HepG2 (cell line): ENCODE measurements around the gene CLDN20. TPM values are rescaled to one million over a fixed set of nuclear protein-coding genes. Genes with fewer than 3 reads are reported as not detected.

Source experiments
- ARNTL ChIP-seq: sonication (generic); formaldehyde crosslinking; IDR thresholded peaks from 2 replicates; pipeline ENCODE4 v1.4.0; 2020; ENCODE audit warnings: mild to moderate bottlenecking, missing genetic modification reagents
- ATF1 ChIP-seq: IDR thresholded peaks from 2 replicates; pipeline ENCODE4 v1.6.1; 2016; ENCODE audit warnings: mild to moderate bottlenecking, control low read depth
- MEIS2 ChIP-seq: sonication (generic); formaldehyde crosslinking; IDR thresholded peaks from 2 replicates; pipeline ENCODE4 v1.9.0; 2021; ENCODE audit warnings: mild to moderate bottlenecking, missing genetic modification reagents
- MTF2 ChIP-seq: sonication (generic); formaldehyde crosslinking; IDR thresholded peaks from 2 replicates; pipeline ENCODE4 v1.5.0; 2020; ENCODE audit warnings: missing genetic modification reagents, borderline replicate concordance
- NONO ChIP-seq, 2 experiments: fragments of 450-650 bp in 1 of 2; sonication (generic) in 1 of 2; formaldehyde crosslinking in 1 of 2; IDR thresholded peaks in 1 of 2; conservative IDR thresholded peaks in 1 of 2; 2 replicates each; pipeline versions ENCODE4 v1.6.1 to v1.8.0; 2017 to 2022; ENCODE audit warnings: mild to moderate bottlenecking in 1 of 2, missing genetic modification reagents in 1 of 2, moderate library complexity in 1 of 2
- NR1H2 ChIP-seq: sonication (generic); formaldehyde crosslinking; IDR thresholded peaks from 2 replicates; pipeline ENCODE4 v1.8.1; 2022; ENCODE audit warnings: low read depth, missing genetic modification reagents, borderline replicate concordance
- RAD21 ChIP-seq: fragments of 450-650 bp; formaldehyde crosslinking; IDR thresholded peaks from 2 replicates; pipeline ENCODE4 v1.5.0; 2020; ENCODE audit warnings: mild to moderate bottlenecking
- RAD51 ChIP-seq: fragments of 450-650 bp; IDR thresholded peaks from 2 replicates; pipeline ENCODE4 v1.6.1; 2016; ENCODE audit warnings: borderline replicate concordance
- RBM22 ChIP-seq: fragments of 200-400 bp; formaldehyde crosslinking; optimal IDR thresholded peaks from 2 replicates; pipeline ENCODE3; 2017; ENCODE audit warnings: mild to moderate bottlenecking, low read length, moderate library complexity
- SNRNP70 ChIP-seq: fragments of 200-400 bp; formaldehyde crosslinking; IDR thresholded peaks from 2 replicates; pipeline ENCODE4 v1.6.1; 2017; ENCODE audit warnings: mild to moderate bottlenecking, low read depth, low read length, moderate library complexity
- TAF15 ChIP-seq: fragments of 200-400 bp; formaldehyde crosslinking; IDR thresholded peaks from one replicate; pipeline ENCODE4 v1.6.1; 2018; ENCODE audit warnings: mild to moderate bottlenecking, low read depth, low read length; ENCODE audit not compliant: poor library complexity, severe bottlenecking
- TBX3 ChIP-seq: fragments of 450-650 bp; IDR thresholded peaks from 2 replicates; pipeline ENCODE4 v1.6.1; 2017; ENCODE audit warnings: antibody characterized with exemption, mild to moderate bottlenecking, inconsistent platforms, borderline replicate concordance
- WIZ ChIP-seq: sonication (generic); formaldehyde crosslinking; IDR thresholded peaks from 2 replicates; pipeline ENCODE4 v1.5.1; 2020; ENCODE audit warnings: mild to moderate bottlenecking, missing genetic modification reagents
- YEATS2 ChIP-seq: sonication (generic); formaldehyde crosslinking; IDR thresholded peaks from 2 replicates; pipeline ENCODE4 v1.4.0; 2020; ENCODE audit warnings: missing genetic modification reagents, borderline replicate concordance
- YY1 ChIP-seq: IDR thresholded peaks from 2 replicates; pipeline ENCODE4 v1.6.1; 2011; ENCODE audit warnings: low read length, low read depth, moderate library complexity, mild to moderate bottlenecking; ENCODE audit not compliant: insufficient read depth, insufficient replicate concordance
- ZKSCAN1 ChIP-seq: fragments of 150-350 bp; IDR thresholded peaks from 2 replicates; pipeline ENCODE4 v1.6.1; 2014; ENCODE audit warnings: low read length
- ZNF510 ChIP-seq: sonication (generic); formaldehyde crosslinking; IDR thresholded peaks from 2 replicates; pipeline ENCODE4 v1.4.0; 2020; ENCODE audit warnings: low read depth, mild to moderate bottlenecking, missing genetic modification reagents
- ZNF557 ChIP-seq: sonication (generic); formaldehyde crosslinking; IDR thresholded peaks from 2 replicates; pipeline ENCODE4 v1.4.0; 2020; ENCODE audit warnings: missing genetic modification reagents
- ZNF747 ChIP-seq: sonication (generic); formaldehyde crosslinking; IDR thresholded peaks from 2 replicates; pipeline ENCODE4 v1.8.1; 2023; ENCODE audit warnings: missing genetic modification reagents, mild to moderate bottlenecking, borderline replicate concordance
- ZNF781 ChIP-seq: sonication (generic); formaldehyde crosslinking; IDR thresholded peaks from 2 replicates; pipeline ENCODE4 v1.5.1; 2020; ENCODE audit warnings: borderline replicate concordance, mild to moderate bottlenecking, missing genetic modification reagents; ENCODE audit errors: not compliant biosample characterization
- ZNF883 ChIP-seq: sonication (generic); formaldehyde crosslinking; IDR thresholded peaks from 2 replicates; pipeline ENCODE4 v1.5.1; 2020; ENCODE audit warnings: mild to moderate bottlenecking, missing genetic modification reagents; ENCODE audit errors: not compliant biosample characterization
- ZSCAN20 ChIP-seq: sonication (generic); formaldehyde crosslinking; IDR thresholded peaks from 2 replicates; pipeline ENCODE4 v1.4.0; 2020; ENCODE audit warnings: missing genetic modification reagents, mild to moderate bottlenecking, borderline replicate concordance
- polyA plus RNA-seq, 8 experiments: library from polyadenylated mRNA; depleted of rRNA in 3 of 8; stranded (reverse) in 7 of 8; unstranded in 1 of 8; fragments of >200 nt; fragmentation: Illumina TruSeq in 4 of 8; extraction: Trizol in 4 of 8; gene quantifications; 2 replicates each; pipeline versions ENCODE4 v1.2.1 to v1.2.3, GENCODE V29; 2011 to 2016; ENCODE audit warnings: low read depth in 4 of 8, missing spikeins in 1 of 8, mixed read lengths in 1 of 8; ENCODE audit not compliant: insufficient read depth in 1 of 8
- total RNA-seq, 5 experiments: library from RNA; depleted of rRNA; stranded (reverse); fragments of >200 nt; fragmentation: Illumina TruSeq; extraction: Trizol; gene quantifications; 2 replicates each; pipeline ENCODE4 v1.2.3, GENCODE V29; 2016; ENCODE audit warnings: low read depth in 1 of 5
- TF ChIP-seq, protein P1 (sequence below): sonication (generic); formaldehyde crosslinking; IDR thresholded peaks from 2 replicates; pipeline ENCODE4 v1.4.0; 2020; ENCODE audit warnings: mild to moderate bottlenecking, low read depth, missing genetic modification reagents
- TF ChIP-seq, protein P2 (sequence below): sonication (generic); formaldehyde crosslinking; conservative IDR thresholded peaks from 2 replicates; pipeline ENCODE4 v1.8.1; 2023; ENCODE audit warnings: missing genetic modification reagents
- TF ChIP-seq, protein P3 (sequence below): sonication (generic); formaldehyde crosslinking; IDR thresholded peaks from 2 replicates; pipeline ENCODE4 v1.4.0; 2020; ENCODE audit warnings: missing genetic modification reagents
- TF ChIP-seq, protein P4 (sequence below): sonication (generic); formaldehyde crosslinking; IDR thresholded peaks from 2 replicates; pipeline ENCODE4 v1.4.0; 2020; ENCODE audit warnings: mild to moderate bottlenecking, missing genetic modification reagents

The CLDN20 gene
- total and polyA plus RNA-seq, 2 of the 13 experiments (the other 11 are each of a cell fraction or from before 2014, with no cell fraction given), result not detected

DNA sequence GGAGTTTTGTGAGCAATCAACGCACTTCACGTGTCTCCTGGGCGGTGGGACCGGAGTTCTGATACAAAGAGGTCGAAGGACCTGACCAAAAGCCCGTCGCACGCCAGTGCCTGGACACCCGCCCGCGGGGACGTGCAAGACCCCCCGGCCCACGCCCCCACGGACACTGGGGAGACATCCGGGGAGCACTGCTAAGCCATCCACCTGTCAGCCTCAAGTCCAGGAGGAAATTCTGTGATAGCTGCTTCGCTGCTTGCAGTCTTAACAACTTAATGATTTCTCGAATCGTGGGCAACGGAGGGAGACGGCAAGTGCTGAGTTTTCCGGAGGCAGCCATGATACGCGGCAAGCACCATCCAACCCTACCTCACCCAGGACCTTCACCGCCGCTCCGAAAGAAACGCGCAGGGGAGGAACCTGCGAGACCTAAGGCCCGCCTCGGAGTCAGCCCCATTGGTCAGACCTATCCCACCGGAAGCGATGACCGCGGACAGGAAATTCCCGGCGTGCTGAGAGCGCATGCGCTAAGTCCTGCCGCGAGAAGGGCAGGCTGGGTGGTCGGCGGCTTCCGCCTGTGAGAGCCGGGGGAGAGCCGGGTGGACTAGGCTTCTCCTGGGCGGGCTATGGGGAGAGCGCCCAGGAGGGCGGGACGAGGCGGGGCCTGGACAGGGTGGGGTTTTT lies 50.4 kb downstream of the CLDN20 start, which contains the start of gene TFB1M (continued):
- TF ChIP-seq ZNF781 (peak; percentile 97), ZSCAN20 (peak; percentile 32; the same call in 1 of the 2 replicates), ZNF557 (0 out of 2 replicates have a peak, but pooled peaks have one; percentile 19), ZNF510 (CRISPR knock-in tag) (peak; percentile 66; the same call in 1 of the 2 replicates), YY1 (peak; percentile 90), SNRNP70 (no peak), TAF15 (peak; percentile 74), RAD51 (no peak), YEATS2 (CRISPR knock-in tag) (peak; percentile 73; the same call in 1 of the 2 replicates), TBX3 (no peak), ZKSCAN1 (no peak), MTF2 (CRISPR knock-in tag) (no peak), NONO (IDR thresholded peaks at IDR 0.05) (no peak), NONO (CRISPR knock-in tag; conservative IDR thresholded peaks at IDR 0.05) (peak; percentile 88), ZNF747 (CRISPR knock-in tag) (peak; percentile 56; the same call in 1 of the 2 replicates), RAD21 (peak; percentile 56), ZNF883 (no peak), NR1H2 (CRISPR knock-in tag) (no peak), ATF1 (CRISPR knock-in tag) (no peak), ARNTL (CRISPR knock-in tag) (peak; percentile 64), RBM22 (peak; percentile 83), WIZ (CRISPR knock-in tag) (no peak), MEIS2 (peak; percentile 42; the same call in 1 of the 2 replicates)
- TF ChIP-seq, protein P1, sequence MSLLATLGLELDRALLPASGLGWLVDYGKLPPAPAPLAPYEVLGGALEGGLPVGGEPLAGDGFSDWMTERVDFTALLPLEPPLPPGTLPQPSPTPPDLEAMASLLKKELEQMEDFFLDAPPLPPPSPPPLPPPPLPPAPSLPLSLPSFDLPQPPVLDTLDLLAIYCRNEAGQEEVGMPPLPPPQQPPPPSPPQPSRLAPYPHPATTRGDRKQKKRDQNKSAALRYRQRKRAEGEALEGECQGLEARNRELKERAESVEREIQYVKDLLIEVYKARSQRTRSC (CRISPR knock-in tag), result peak; percentile 83; the same call in 1 of the 2 replicates
- TF ChIP-seq, protein P2, sequence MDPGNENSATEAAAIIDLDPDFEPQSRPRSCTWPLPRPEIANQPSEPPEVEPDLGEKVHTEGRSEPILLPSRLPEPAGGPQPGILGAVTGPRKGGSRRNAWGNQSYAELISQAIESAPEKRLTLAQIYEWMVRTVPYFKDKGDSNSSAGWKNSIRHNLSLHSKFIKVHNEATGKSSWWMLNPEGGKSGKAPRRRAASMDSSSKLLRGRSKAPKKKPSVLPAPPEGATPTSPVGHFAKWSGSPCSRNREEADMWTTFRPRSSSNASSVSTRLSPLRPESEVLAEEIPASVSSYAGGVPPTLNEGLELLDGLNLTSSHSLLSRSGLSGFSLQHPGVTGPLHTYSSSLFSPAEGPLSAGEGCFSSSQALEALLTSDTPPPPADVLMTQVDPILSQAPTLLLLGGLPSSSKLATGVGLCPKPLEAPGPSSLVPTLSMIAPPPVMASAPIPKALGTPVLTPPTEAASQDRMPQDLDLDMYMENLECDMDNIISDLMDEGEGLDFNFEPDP (CRISPR knock-in tag), result no peak
- TF ChIP-seq, protein P3, sequence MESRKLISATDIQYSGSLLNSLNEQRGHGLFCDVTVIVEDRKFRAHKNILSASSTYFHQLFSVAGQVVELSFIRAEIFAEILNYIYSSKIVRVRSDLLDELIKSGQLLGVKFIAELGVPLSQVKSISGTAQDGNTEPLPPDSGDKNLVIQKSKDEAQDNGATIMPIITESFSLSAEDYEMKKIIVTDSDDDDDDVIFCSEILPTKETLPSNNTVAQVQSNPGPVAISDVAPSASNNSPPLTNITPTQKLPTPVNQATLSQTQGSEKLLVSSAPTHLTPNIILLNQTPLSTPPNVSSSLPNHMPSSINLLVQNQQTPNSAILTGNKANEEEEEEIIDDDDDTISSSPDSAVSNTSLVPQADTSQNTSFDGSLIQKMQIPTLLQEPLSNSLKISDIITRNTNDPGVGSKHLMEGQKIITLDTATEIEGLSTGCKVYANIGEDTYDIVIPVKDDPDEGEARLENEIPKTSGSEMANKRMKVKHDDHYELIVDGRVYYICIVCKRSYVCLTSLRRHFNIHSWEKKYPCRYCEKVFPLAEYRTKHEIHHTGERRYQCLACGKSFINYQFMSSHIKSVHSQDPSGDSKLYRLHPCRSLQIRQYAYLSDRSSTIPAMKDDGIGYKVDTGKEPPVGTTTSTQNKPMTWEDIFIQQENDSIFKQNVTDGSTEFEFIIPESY (CRISPR knock-in tag), result peak; percentile 5; the same call in 1 of the 2 replicates
- TF ChIP-seq, protein P4, sequence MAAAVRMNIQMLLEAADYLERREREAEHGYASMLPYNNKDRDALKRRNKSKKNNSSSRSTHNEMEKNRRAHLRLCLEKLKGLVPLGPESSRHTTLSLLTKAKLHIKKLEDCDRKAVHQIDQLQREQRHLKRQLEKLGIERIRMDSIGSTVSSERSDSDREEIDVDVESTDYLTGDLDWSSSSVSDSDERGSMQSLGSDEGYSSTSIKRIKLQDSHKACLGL, result peak; percentile 73; the same call in 1 of the 2 replicates
